ENCODE data around the gene GRK2.
"Not testable (repeated sequence)": the region's sequence is repeated elsewhere in the genome, so short reads cannot be mapped to it uniquely, and the experiment has no call there.

Gene GRK2

DNA sequence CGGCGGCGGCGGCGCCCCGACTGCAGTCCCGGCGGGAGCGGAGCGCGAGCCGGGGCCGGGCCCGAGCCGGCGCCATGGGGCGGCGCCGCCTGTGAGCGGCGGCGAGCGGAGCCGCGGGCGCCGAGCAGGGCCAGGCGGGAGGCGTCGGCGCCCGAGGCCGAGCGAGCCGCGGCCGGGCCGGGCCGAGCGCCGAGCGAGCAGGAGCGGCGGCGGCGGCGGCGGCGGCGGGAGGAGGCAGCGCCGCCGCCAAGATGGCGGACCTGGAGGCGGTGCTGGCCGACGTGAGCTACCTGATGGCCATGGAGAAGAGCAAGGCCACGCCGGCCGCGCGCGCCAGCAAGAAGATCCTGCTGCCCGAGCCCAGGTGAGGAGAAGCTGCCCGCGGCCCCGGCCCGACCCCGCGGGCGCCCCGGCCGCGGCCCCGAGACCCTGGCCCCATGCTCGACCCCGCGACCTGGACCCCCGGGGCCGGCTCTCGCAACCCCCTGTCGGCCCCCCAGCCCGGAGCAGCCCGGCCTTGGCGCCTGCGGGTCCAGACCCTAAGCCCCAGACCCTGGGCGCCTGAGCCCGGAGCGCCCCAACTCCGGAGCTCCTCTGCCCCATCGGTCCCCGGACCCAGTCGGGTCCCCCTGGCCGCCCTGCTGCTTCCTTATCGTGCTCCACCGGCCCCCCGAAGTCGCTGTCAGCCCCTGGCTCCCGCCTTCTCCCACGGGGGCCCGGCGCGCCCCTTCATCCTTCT is at the start of gene GRK2:
TSS of gene GRK2 (plus strand) at position 25 of the 739 bp plus-strand sequence. CDS start at position 252, 227 bp downstream.
- DNase-seq (ENCODE audit: low spot score) = peak; percentile 96

DNA sequence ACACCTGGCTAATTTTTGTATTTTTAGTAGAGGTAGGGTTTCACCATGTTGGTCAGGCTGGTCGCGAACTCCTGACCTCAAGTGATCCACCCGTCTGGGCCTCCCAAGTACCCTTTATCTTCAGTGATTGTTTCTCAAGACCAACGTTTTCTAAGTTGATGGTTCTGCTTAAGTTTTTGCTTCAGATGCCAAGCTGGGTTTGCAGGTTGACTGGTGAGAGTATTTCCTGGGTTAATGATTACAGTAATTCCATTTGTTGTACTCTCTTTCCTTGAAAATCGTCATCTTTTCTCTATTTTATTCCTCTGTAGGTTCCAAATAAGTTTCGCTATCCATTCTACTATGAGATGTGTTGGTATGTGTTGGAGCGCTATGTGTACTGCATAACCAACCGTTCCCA is 38.5 kb upstream of the GRK2 start:
- DNase-seq (ENCODE audit: low spot score) = no peak

DNA sequence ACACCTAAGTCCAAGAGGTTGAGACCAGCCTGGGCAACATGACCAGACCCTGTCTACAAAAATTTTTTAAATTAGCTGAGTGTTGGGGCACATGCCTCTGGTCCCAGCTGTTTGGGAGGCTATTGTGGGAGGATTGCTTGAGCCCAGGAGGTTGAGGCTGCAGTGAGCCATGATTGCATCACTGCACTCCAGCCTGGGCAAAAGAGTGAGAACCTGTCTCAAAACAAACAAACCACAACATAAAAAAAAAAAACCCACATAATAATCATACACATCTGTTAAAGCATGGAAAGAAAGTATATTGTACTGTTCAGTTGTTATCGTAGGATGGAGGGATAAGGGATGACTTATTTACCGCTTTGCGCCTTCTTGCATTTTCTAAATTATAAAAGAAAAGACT is 35.9 kb upstream of the GRK2 start:
- DNase-seq (ENCODE audit: low spot score) = no peak

DNA sequence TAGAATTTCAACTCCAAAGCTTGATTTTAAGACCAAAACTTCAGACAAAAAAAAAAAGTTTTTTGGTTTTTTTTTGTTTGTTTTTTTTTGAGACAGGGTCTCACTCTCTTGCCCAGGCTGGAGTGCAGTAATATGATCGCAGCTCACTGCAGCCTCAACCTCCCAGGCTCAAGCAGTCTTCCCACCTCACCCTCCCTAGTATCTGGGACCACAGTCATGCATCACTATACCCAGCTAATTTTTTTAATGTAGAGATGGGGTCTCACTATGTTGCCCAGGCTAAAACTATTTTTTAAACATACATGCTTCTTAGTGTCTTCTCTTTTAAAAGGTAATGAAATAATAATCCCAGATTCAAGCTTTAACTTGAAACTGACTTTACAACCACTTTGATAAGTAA is 35.4 kb upstream of the GRK2 start:
- no peak for DNase-seq (ENCODE audit: low spot score)

DNA sequence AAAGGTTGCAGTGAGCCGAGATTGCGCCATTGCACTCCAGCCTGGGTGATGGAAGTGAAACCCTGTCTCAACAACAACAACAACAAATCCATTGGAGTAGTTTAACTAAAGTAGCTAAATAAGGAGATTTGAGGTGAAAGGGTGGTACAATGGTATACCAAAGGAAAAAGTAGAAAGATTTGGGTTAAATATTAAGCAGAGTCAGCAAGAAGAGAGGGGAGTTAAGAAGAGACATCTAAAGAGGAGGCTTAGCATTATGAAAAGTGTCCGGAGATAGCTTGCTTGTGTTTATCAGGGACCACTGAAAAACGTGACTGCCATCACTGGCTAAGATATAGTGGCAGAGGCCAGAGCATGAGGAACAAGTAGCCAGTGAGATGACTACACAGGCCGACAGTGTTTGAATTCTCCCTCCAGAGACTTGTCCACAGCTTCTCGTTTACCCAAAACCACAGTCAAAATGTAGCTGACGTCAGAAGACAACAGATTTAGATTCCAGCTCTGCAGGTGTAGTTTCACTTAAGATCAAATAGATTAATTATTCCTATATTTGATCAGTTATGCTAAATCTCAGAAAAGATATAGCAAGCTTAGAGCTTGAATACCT is 32.6 kb upstream of the GRK2 start:
- DNase-seq (ENCODE audit: low spot score) = no peak

DNA sequence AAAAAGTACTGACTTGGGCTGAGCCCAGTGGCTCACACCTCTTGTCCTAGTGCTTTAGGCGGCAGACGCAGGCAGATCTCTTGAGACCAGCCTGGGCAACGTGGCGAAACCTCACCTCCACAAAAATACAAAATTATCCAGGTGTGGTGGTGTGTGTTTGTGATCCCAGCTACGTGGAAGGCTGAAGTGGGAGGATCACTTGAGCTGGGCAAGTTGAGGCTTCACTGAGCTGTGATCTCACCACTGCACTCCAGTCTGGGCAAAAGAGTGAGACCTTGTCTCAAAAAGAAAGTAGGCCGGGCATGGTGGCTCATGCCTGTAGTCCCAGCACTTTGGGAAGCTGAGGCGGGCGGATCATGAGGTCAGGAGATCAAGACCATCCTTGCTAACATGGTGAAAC is 31.7 kb upstream of the GRK2 start:
- not testable (repeated sequence) for DNase-seq (ENCODE audit: low spot score)

DNA sequence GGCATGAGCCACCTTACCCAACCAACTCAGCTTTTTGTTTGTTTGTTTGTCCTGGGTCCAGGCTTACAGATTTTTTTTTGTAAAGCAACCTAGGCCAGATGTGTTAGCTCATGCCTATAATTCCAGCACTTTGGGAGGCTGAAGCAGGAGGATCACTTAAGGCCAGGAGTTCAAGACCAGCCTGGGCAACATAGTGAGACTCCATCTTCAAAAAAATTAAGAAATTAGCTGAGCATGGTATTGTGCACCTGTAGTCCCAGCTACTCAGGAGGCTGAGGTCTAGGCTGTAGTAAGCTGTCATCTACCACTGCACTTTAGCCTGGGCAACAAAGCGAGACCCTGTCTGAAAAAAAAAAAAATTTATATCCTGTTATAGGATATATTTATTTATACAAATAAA is 28.7 kb upstream of the GRK2 start:
- DNase-seq (ENCODE audit: low spot score) = no peak

DNA sequence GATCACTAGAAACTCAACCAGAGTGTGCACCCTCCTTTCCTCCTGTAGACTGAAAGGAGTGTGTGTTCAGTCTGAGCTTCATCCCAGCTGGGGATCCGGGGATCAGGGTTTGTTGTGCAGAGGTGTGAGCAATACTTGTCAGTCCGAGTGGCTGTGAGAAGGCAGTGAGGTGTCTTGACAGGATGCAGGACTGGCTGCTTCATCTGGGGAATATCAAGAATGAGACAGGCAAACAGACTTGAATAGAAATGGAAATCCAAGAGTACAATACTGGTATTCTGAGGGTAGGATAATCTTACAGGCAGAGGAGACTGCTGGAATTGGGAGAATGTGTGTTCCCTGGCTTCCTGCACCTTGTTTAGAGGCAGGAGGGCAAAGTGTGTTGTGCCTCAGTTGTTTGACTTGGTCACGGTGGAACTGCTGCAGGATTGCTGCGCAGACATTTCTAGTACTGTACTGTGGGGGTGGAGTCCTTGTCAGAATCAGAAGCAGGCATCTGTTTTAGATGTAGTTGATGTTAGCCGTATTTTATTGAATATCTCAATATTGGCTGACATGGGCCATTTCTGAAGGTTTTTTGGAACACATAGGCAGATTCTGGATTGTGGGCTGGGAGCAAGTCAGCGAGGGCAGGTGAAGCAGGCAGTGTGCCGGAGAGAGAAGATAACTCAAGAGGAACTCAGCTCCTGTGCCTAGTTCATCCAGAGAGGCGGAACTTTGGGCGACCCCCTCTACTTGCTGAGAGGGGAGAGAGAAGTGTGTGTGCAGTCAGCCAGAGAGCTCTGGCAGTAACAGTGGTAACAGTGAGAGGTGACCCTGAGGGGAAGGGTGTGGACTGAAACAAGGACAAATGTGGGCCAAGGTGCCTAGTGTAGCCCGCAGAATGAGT is 27.1 kb upstream of the GRK2 start:
- no peak for DNase-seq (ENCODE audit: low spot score)

DNA sequence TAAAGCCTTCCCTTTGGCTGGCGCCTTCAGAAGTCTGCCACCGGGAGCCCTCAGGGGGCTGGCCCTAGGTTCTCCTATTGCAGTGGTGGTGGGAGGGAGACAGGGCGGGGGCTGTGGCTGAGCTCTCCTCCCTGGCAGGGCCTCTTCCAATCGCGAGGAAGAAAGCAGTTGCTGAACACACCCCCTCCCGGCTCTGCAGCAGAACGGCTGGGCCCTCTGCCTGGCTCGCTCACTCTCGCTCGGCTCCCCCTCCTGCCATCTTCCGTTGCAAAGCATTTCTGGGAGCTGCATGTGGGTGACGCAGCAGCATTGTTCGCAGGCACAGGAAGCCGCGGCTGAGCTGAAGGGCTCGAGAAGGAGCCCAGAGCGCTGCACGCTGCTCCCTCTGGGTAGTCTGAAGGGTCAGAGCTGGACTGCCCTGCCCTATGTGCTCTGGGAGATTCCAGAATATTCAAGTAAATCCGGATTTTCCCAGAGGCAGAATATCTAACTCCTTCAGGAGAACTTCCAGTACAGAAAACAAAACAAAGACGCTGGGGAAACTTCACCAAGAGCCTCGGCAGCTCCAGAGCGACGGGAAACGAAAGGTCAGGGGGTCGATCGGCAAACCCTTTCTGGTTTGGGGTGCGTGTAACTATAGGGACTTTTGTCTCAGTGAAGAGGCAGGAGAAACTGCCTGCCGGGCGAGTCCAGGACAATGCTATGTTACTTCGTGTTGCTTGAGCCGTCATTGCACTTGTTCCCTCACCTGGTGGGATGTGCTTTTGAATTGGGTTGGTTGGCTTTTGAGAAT is 26.3 kb upstream of the GRK2 start:
- peak; percentile 100 for DNase-seq (ENCODE audit: low spot score)

DNA sequence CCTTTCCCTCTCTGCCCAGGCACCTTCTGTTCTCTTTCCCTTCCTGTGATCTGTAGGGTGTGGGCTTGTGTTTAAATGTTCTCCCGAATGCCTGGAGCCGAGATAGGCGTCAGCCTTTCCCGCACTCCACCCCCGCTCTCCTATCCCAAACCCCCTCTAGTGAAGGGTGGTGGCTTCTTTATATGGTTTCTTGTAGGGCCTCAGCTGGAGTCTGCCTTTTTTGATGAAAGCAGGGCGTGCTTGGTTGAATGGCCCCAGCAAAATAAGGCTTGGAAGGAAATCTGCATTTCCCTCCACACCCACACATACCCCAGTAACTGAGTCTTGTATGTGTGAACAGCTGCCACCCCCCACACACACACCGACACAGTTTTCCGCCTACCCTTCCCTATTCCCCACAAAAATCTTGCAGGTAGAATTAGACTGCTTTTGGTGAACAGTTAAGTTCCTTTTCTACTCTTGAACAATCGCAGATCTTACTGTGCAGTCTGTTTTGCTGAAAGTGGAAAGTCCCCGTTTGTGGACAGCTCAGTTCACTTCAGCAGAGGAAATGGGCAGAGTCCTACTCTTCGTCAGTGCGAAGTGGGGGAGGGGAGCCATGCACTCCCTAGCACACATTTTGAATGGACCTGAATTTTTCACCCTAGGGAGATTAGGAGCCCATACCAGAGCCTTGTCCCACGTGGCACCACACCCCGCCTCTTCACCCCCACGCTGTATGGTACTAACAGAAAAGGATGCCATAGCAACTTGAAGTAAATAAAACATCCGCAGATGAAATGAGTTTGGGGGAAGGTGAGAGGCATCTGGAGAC is 25.5 kb upstream of the GRK2 start:
- peak; percentile 92 for DNase-seq (ENCODE audit: low spot score)

DNA sequence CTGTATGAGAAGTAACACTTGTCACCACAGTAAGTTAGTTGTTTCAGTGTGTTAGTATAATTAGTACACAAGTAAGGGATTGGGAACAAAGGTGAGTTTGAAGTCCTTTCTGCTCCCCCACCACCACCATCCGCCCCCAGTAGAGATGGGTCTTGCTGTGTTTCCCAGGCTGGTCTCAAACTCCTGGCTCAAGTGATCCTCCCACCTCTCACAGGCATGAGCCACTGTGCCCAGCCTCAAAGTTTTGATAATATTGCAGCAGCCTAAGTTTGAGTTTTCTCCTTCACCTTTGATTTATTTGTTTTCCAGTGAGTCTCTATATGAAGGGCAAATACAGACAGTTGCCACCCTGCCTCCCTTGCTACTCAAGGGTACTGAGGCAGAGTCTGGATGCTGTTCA is 23.7 kb upstream of the GRK2 start:
- DNase-seq (ENCODE audit: low spot score) = no peak

DNA sequence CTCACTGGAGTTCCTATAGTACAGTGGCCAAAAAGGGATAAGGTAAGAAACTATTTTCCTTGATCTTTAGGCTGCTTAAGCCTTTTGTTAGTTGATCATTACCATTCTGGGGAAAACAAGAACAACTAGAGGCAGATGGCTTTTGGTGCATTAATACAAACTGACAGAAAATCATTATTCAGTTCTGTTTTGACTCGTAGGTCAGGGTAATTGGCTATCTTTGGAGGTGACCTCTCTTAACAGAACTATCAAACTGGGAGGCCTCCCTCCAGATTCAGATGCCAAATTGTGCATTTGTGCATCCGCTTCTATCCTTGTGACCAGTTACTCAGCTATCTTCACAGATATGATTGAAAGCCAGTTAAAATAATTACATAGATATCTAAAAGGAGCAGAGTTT is 23.2 kb upstream of the GRK2 start:
- no peak for DNase-seq (ENCODE audit: low spot score)

DNA sequence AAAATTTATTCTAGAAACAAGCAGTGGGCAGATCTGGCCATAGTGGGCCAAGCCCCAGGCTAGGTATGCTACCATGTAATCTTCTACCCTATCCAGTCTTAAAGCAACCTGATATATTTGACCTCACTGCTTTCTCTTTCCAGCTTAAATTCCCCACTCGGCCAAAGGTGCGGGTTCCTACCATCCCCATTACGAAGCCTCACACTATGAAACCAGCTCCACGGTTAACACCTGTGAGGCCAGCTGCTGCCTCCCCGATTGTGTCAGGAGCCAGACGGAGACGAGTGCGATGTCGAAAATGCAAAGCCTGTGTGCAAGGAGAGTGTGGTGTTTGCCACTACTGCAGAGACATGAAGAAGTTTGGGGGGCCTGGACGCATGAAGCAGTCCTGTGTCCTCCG is 21.2 kb upstream of the GRK2 start:
- DNase-seq (ENCODE audit: low spot score) = no peak

DNA sequence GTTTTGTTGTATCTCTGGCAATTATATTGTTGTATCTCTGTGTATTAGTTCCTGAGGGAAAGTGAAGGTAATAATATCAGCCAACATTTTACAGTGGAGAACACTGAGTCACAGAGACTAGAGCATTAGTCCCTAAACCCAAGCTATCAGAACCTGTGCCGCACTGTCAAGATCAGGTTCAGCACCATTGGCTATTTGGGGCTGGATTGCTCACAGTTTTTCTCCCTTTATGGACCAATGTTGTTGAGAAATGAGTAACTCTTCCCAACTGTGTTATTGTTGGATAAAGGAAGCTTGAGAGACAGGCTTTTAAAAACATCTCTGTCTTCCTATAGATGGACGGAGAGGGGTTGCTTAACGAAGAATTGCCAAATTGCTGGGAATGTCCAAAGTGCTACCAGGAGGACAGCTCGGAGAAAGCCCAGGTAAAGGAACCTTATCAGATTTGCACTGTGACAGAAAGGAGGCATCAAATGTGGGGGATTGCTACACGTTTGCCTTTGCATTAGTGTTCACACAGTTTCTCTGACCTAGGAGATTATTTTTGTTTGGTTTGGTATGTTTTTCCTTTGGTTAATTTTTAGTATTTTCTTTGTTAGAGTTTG is 18.2 kb upstream of the GRK2 start:
- no peak for DNase-seq (ENCODE audit: low spot score)

DNA sequence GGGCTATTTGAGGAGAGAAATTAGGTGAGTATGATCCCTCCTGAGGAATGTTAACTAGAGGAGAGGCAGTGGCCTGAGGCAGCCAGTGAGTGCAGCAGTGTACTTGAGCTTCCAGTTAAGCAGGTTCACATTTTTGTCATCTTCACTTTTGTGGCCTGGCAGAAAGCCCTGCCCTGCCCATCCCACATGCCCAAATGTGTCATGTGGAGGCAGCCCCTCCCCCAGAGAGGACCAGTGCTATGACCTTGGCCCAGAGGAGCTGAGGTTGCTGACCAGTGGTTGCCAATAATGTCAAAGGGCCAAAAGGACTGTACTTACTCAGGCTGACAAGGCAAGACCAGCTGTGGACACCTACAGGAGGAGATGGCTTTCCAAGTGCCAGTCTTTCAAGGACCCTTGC is 17.6 kb upstream of the GRK2 start:
- DNase-seq (ENCODE audit: low spot score) = no peak

DNA sequence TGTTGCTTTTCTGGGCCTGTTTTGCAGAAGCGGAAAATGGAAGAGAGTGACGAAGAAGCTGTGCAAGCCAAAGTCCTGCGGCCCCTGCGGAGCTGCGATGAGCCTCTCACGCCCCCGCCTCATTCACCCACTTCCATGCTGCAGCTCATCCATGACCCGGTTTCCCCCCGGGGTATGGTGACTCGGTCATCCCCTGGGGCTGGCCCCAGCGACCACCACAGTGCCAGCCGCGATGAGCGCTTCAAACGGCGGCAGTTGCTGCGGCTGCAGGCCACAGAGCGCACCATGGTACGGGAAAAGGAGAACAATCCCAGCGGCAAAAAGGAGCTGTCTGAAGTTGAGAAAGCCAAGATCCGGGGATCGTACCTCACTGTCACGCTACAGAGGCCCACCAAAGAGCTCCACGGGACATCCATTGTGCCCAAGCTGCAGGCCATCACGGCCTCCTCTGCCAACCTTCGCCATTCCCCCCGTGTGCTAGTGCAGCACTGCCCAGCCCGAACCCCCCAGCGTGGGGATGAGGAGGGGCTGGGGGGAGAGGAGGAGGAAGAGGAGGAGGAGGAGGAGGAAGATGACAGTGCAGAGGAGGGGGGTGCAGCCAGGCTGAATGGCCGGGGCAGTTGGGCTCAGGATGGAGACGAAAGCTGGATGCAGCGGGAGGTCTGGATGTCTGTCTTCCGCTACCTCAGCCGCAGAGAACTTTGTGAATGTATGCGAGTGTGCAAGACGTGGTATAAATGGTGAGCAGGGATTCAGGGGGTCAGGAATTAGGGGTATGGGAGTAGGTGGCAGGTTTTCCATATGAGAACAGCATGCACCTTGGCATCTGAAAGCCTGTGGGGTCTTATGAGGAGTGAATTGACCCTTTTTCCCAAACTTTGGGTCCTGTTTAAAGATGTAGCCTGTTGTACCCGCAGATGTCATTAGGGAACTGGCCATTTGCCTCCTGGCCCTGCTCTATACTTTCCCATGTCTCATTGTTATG is 15.9 kb upstream of the GRK2 start:
- no peak for DNase-seq (ENCODE audit: low spot score)

DNA sequence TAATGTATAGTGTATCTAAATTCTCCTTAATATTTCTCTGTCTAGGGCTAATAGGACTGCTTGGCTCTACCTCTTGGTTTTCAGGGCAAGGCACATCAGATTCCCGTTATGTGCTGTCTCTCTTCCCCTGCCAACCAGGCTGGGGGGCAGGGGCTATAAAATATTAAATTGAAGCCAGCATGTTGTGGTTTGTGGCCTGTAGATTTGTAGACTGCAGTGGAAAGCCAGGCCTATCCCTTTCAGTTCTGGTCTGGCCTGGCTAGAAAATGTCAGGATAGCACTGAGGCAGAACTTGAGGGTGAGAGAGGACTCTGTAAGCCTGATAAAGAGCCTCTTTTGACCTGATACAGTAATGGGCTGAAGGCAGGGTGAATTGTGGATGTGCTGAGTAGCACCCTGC is 14.4 kb upstream of the GRK2 start:
- DNase-seq (ENCODE audit: low spot score) = no peak

DNA sequence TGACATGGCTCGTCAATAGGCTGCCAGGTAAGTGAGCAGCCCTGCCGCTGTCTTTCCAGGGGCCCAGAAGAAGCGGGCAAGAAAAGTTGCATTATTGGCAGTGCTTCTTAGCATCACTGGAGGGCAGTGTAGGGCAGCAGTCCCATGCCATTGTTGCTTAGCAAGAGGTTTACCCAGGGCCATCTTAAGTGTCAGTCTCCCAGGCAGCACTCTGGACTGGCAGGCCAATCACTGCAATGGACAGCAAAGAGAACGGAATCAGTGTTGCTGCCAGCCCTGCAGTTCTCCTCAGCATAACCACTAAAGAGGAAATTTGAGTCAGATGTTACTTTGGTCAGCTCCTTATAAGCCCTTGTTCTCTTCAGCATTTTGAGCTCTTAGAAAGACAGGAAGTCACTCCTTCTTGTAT is 13.4 kb upstream of the GRK2 start:
- peak; percentile 91 for DNase-seq (ENCODE audit: low spot score)

DNA sequence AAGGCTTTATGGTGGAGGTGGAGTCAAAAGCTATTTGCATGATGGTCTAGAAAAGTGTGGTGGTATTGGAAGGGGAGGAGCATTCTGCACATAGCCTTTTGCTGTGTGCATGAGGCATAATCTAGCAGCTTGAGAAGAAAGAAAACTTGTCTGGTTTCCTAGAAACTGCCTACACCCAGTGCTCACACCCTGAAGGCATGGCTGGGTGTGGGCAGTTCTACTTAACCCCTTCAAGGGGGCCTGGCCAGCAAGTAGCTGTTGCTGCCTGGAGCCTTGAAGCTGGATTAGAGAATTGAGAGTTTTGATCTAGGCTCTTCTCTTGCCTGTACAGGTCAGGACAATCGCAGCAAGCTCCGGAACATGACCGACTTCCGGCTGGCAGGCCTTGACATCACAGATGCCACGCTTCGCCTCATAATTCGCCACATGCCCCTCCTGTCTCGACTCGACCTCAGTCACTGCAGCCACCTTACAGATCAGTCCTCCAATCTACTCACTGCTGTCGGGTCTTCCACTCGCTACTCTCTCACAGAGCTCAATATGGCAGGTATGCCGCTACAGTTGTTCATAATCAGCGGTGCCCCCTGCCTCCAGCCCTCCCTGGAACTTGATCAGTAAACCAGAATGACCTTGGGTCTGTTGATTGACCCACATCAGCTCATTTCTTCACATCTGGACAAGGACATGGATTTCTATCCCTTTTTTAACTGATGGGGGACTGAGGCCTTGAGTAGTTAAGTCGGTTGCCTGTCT is 12.2 kb upstream of the GRK2 start:
- DNase-seq (ENCODE audit: low spot score) = no peak
